H9 (cell line): ENCODE measurements around the gene PPP1R8. TPM values are rescaled to one million over a fixed set of nuclear protein-coding genes. Genes with fewer than 3 reads are reported as not detected.

Experiments used
- DNase-seq: peaks from one replicate; pipeline ENCODE4 v3.0.0-alpha.2; 2017
- H2AFZ ChIP-seq: one replicate; pipeline ENCODE4 v1.6.1; 2013; ENCODE audit warnings: mild to moderate bottlenecking, low read length, control low read depth, moderate library complexity
- H2AK5ac ChIP-seq: 2 replicates; pipeline ENCODE4 v1.6.1; 2013; ENCODE audit warnings: low read length, control low read depth, mixed read lengths; ENCODE audit not compliant: insufficient read length
- H2BK120ac ChIP-seq: one replicate; pipeline ENCODE4 v1.6.1; 2013; ENCODE audit warnings: low read depth, mild to moderate bottlenecking, low read length, control low read depth, inconsistent platforms; ENCODE audit not compliant: poor library complexity, severe bottlenecking
- H2BK12ac ChIP-seq: 2 replicates; pipeline ENCODE4 v1.6.1; 2013; ENCODE audit warnings: low read length, control low read depth, mixed read lengths, low read depth; ENCODE audit not compliant: insufficient read length
- H2BK15ac ChIP-seq: 2 replicates; pipeline ENCODE4 v1.6.1; 2013; ENCODE audit warnings: low read depth, low read length, control low read depth
- H2BK20ac ChIP-seq: one replicate; pipeline ENCODE4 v1.6.1; 2013; ENCODE audit warnings: low read depth, mild to moderate bottlenecking, low read length, control low read depth, inconsistent platforms; ENCODE audit not compliant: poor library complexity, severe bottlenecking
- H2BK5ac ChIP-seq: 2 replicates; pipeline ENCODE4 v1.6.1; 2013; ENCODE audit warnings: low read length, control low read depth, mixed read lengths; ENCODE audit not compliant: insufficient read length
- H3K14ac ChIP-seq: 2 replicates; pipeline ENCODE4 v1.6.1; 2013; ENCODE audit warnings: low read length, control low read depth; ENCODE audit not compliant: insufficient read depth
- H3K18ac ChIP-seq: 2 replicates; pipeline ENCODE4 v1.6.1; 2013; ENCODE audit warnings: low read depth, mild to moderate bottlenecking, mixed read lengths, low read length, control low read depth; ENCODE audit not compliant: insufficient read length
- H3K23ac ChIP-seq: 2 replicates; pipeline ENCODE4 v1.6.1; 2013; ENCODE audit warnings: low read length, control low read depth, mixed read lengths, low read depth; ENCODE audit not compliant: insufficient read length
- H3K23me2 ChIP-seq: 2 replicates; pipeline ENCODE4 v1.6.1; 2013; ENCODE audit warnings: low read depth, mild to moderate bottlenecking, mixed read lengths, low read length, control low read depth; ENCODE audit not compliant: insufficient read length, poor library complexity, severe bottlenecking
- H3K27ac ChIP-seq: 2 replicates; pipeline ENCODE4 v1.5.1; 2013; ENCODE audit warnings: low read length, control low read depth, mixed read lengths, low read depth; ENCODE audit not compliant: insufficient read length
- H3K27me3 ChIP-seq: 2 replicates; pipeline ENCODE4 v1.6.1; 2013; ENCODE audit warnings: low read length, control low read depth, inconsistent platforms; ENCODE audit not compliant: insufficient read depth
- H3K4ac ChIP-seq: 2 replicates; pipeline ENCODE4 v1.6.1; 2013; ENCODE audit warnings: low read depth, mild to moderate bottlenecking, control low read depth, inconsistent platforms, low read length, moderate library complexity
- H3K4me1 ChIP-seq: 2 replicates; pipeline ENCODE4 v1.6.1; 2013; ENCODE audit warnings: low read length, control low read depth, inconsistent platforms; ENCODE audit not compliant: insufficient read depth
- H3K4me2 ChIP-seq: 2 replicates; pipeline ENCODE4 v1.6.1; 2013; ENCODE audit warnings: low read length, control low read depth, mixed read lengths; ENCODE audit not compliant: insufficient read length, insufficient read depth
- H3K56ac ChIP-seq: 2 replicates; pipeline ENCODE4 v1.6.1; 2013; ENCODE audit warnings: low read depth, mild to moderate bottlenecking, mixed read lengths, low read length, control low read depth; ENCODE audit not compliant: insufficient read length
- H3K79me1 ChIP-seq: 2 replicates; pipeline ENCODE4 v1.6.1; 2013; ENCODE audit warnings: low read depth, mild to moderate bottlenecking, moderate library complexity, low read length, control low read depth, inconsistent platforms; ENCODE audit not compliant: insufficient read depth, poor library complexity, severe bottlenecking
- H3K79me2 ChIP-seq: 2 replicates; pipeline ENCODE4 v1.6.1; 2013; ENCODE audit warnings: low read length, control low read depth, inconsistent platforms; ENCODE audit not compliant: insufficient read depth
- H3K9ac ChIP-seq: 2 replicates; pipeline ENCODE4 v1.6.1; 2013; ENCODE audit warnings: low read length, control low read depth, mixed read lengths; ENCODE audit not compliant: insufficient read length; ENCODE audit errors: extremely low read depth
- H3K9me3 ChIP-seq: one replicate; pipeline ENCODE4 v1.6.1; 2013; ENCODE audit warnings: low read depth, low read length, inconsistent platforms; ENCODE audit not compliant: control insufficient read depth
- H3T11ph ChIP-seq: one replicate; pipeline ENCODE4 v1.6.1; 2013; ENCODE audit warnings: mild to moderate bottlenecking, low read length, control low read depth, inconsistent platforms
- H4K20me1 ChIP-seq: one replicate; pipeline ENCODE4 v1.6.1; 2013; ENCODE audit not compliant: control insufficient read depth, insufficient read length, insufficient read depth
- H4K5ac ChIP-seq: 2 replicates; pipeline ENCODE4 v1.6.1; 2013; ENCODE audit warnings: low read depth, mild to moderate bottlenecking, mixed read lengths, low read length, control low read depth; ENCODE audit not compliant: insufficient read length
- H4K8ac ChIP-seq: replicated peaks from 2 replicates; pipeline ENCODE4 v1.6.1; 2013; ENCODE audit warnings: low read length, control low read depth, mixed read lengths, low read depth; ENCODE audit not compliant: insufficient read length
- H4K91ac ChIP-seq: 2 replicates; pipeline ENCODE4 v1.6.1; 2013; ENCODE audit warnings: low read depth, mild to moderate bottlenecking, moderate library complexity, mixed read lengths, low read length, control low read depth; ENCODE audit not compliant: insufficient read length
- H3K27ac Mint-ChIP-seq, 3 experiments: 2 replicates in 2 of 3; 3 replicates in 1 of 3; pipeline ENCODE4 v1.8.0; 2020 to 2021; ENCODE audit warnings: mixed read lengths in 3 of 3, mild to moderate bottlenecking in 1 of 3, moderate library complexity in 1 of 3
- H3K27me3 Mint-ChIP-seq: 2 replicates; pipeline ENCODE4 v1.8.0; 2021; ENCODE audit warnings: low read depth, mild to moderate bottlenecking, moderate library complexity, mixed read lengths
- H3K36me3 Mint-ChIP-seq, 3 experiments: 2 replicates in 2 of 3; 3 replicates in 1 of 3; pipeline ENCODE4 v1.8.0; 2020 to 2021; ENCODE audit warnings: low read depth in 3 of 3, mixed read lengths in 3 of 3; ENCODE audit not compliant: insufficient read depth in 1 of 3
- H3K4me1 Mint-ChIP-seq, 2 experiments: 2 replicates each; pipeline ENCODE4 v1.8.0; 2020; ENCODE audit warnings: mixed read lengths in 2 of 2
- H3K4me3 Mint-ChIP-seq, 2 experiments: 2 replicates in 1 of 2; 3 replicates in 1 of 2; pipeline ENCODE4 v1.8.0; 2020 to 2021; ENCODE audit warnings: mild to moderate bottlenecking in 2 of 2, mixed read lengths in 2 of 2, moderate library complexity in 1 of 2
- H3K9me3 Mint-ChIP-seq, 2 experiments: 2 replicates in 1 of 2; 3 replicates in 1 of 2; pipeline ENCODE4 v1.8.0; 2020; ENCODE audit warnings: mild to moderate bottlenecking in 2 of 2, mixed read lengths in 2 of 2, moderate library complexity in 1 of 2
- CTCF ChIP-seq: fragments of 200-600 bp; sonication (generic); conservative IDR thresholded peaks from 3 replicates; pipeline ENCODE4 v1.8.0; 2021; ENCODE audit warnings: antibody characterized with exemption, mild to moderate bottlenecking
- WGBS: extraction: QIAGEN DNeasy Blood & Tissue Kit; methylation state at CpG from one replicate; pipeline ENCODE4 v1.1.7; 2013; ENCODE audit warnings: missing lambda C conversion rate, low lambda C conversion rate, mixed read lengths; ENCODE audit not compliant: insufficient read length; ENCODE audit errors: extremely low coverage; 5-methylcytosine and 5-hydroxymethylcytosine counted together
- total RNA-seq: library from RNA; stranded (reverse); gene quantifications from 2 replicates; pipeline ENCODE4 v1.2.1, GENCODE V29; 2021

Gene PPP1R8
- total RNA-seq, 1 experiment from 2014 or later, result 58.8 TPM

- Mint-ChIP-seq H3K27me3 (no peaks in the 10 kb centered on the region; the same call in 1 of the 2 replicates), H3K4me1 (no peaks in the 10 kb centered on the region), H3K9me3 (no peaks in the 10 kb centered on the region), H3K4me3 (no peak overlapping the region), H3K27ac (no peak overlapping the region), H3K36me3 (peaks cover 5 to 77% (median 54%) of the 10 kb centered on the region in 3 experiments; a peak in 6 of 7 replicates)
- Histone ChIP-seq H2BK12ac (no peak overlapping the region), H3K9me3 (no peaks in the 10 kb centered on the region), H3K9ac (no peak overlapping the region), H2BK5ac (no peak overlapping the region), H2BK15ac (no peak overlapping the region), H2BK120ac (no peak overlapping the region), H3K56ac (no peak overlapping the region), H3K23ac (no peak overlapping the region), H4K5ac (no peak overlapping the region), H4K20me1 (no peaks in the 10 kb centered on the region), H3T11ph (no peak overlapping the region), H3K14ac (no peak overlapping the region), H3K23me2 (no peaks in the 10 kb centered on the region), H3K79me2 (no peaks in the 10 kb centered on the region), H3K4me1 (no peaks in the 10 kb centered on the region), H4K8ac (no peak overlapping the region), H3K4ac (no peak overlapping the region), H3K27ac (no peak overlapping the region), H4K91ac (no peak overlapping the region), H2AFZ (no peak overlapping the region), H2BK20ac (no peak overlapping the region), H3K4me2 (no peak overlapping the region), H3K79me1 (no peaks in the 10 kb centered on the region), H3K18ac (no peak overlapping the region), H3K27me3 (no peaks in the 10 kb centered on the region), H2AK5ac (no peak overlapping the region)
- no CpG with 5 or more reads among the region's 2 CpGs for WGBS
- no peak for TF ChIP-seq CTCF
- no peak for DNase-seq
Observed at GRCh38 chr1:27886353-27886679, 55.7 kb downstream of the PPP1R8 start.
